IPS-18c (cell line): ENCODE data around the gene SLC29A3.
"Not testable (repeated sequence)": the region's sequence is repeated elsewhere in the genome, so short reads cannot be mapped to it uniquely, and the experiment has no call there.

Experiments
- H3K4me3 ChIP-seq: 2 replicates; pipeline ENCODE4 v1.7.0; 2013; ENCODE audit warnings: low read depth, mild to moderate bottlenecking, low read length, moderate library complexity; ENCODE audit not compliant: insufficient read depth
- H3K9me3 ChIP-seq: one replicate; pipeline ENCODE4 v1.6.1; 2013; ENCODE audit warnings: mild to moderate bottlenecking, low read length, moderate library complexity; ENCODE audit not compliant: control insufficient read depth, insufficient read depth

SLC29A3 gene

GRCh38 chr10:71319042-71319799 is at the start of gene SLC29A3:
SLC29A3 (plus strand) TSS chr10:71319259; CDS start chr10:71319310, 51 bp downstream.
- Histone ChIP-seq H3K4me3 (peak within 1 kb of the TSS; percentile 78), H3K9me3 (no peaks in the 10 kb centered on the region)

GRCh38 chr10:71269301-71270288 is 49.5 kb upstream of the SLC29A3 start:
- Histone ChIP-seq H3K9me3 (peaks cover 2% of the 10 kb centered on the region), H3K4me3 (no peak overlapping the region)

- H3K4me3 ChIP-seq, result no peak overlapping the region
- H3K9me3 ChIP-seq, result peaks cover 2% of the 10 kb centered on the region
Observed at GRCh38 chr10:71270301-71271220, 48.5 kb upstream of the SLC29A3 start.

- H3K9me3 ChIP-seq, result no peaks in the 10 kb centered on the region
- H3K4me3 ChIP-seq, result no peak overlapping the region
Observed at GRCh38 chr10:71271662-71272055, 47.4 kb upstream of the SLC29A3 start.

- H3K4me3 ChIP-seq, result no peak overlapping the region
- H3K9me3 ChIP-seq, result no peaks in the 10 kb centered on the region
Observed at GRCh38 chr10:71272056-71272771, 46.8 kb upstream of the SLC29A3 start.

- H3K4me3 ChIP-seq, H3K9me3 ChIP-seq: not testable (repeated sequence)
Observed at GRCh38 chr10:71272974-71273373, 46.1 kb upstream of the SLC29A3 start.

GRCh38 chr10:71273506-71273905 is 45.6 kb upstream of the SLC29A3 start:
- no peaks in the 10 kb centered on the region for H3K9me3 ChIP-seq
- H3K4me3 ChIP-seq, result no peak overlapping the region

GRCh38 chr10:71274901-71275796 is 43.9 kb upstream of the SLC29A3 start:
- H3K9me3 ChIP-seq, result no peaks in the 10 kb centered on the region
- H3K4me3 ChIP-seq, result no peak overlapping the region

GRCh38 chr10:71276873-71277272 is 42.2 kb upstream of the SLC29A3 start:
- Histone ChIP-seq H3K9me3 (no peaks in the 10 kb centered on the region), H3K4me3 (no peak overlapping the region)

GRCh38 chr10:71277914-71278665 is 41.0 kb upstream of the SLC29A3 start:
- Histone ChIP-seq H3K9me3 (no peaks in the 10 kb centered on the region), H3K4me3 (no peak overlapping the region)

- Histone ChIP-seq H3K9me3 (no peaks in the 10 kb centered on the region), H3K4me3 (no peak overlapping the region)
Observed at GRCh38 chr10:71278691-71279588, 40.1 kb upstream of the SLC29A3 start.

- Histone ChIP-seq H3K9me3 (no peaks in the 10 kb centered on the region), H3K4me3 (no peak overlapping the region)
Observed at GRCh38 chr10:71279590-71280170, 39.4 kb upstream of the SLC29A3 start.

GRCh38 chr10:71280216-71280615 is 38.8 kb upstream of the SLC29A3 start:
- H3K9me3 ChIP-seq, result no peaks in the 10 kb centered on the region
- no peak overlapping the region for H3K4me3 ChIP-seq

GRCh38 chr10:71280825-71281224 is 38.2 kb upstream of the SLC29A3 start:
- H3K4me3 ChIP-seq, result no peak overlapping the region
- no peaks in the 10 kb centered on the region for H3K9me3 ChIP-seq
